ENCODE measurements around the gene PTPN2. TPM values are rescaled to one million over a fixed set of nuclear protein-coding genes. Genes with fewer than 3 reads are reported as not detected.

Gene PTPN2
- total RNA-seq, 1 experiment from 2014 or later: 55.0 TPM

DNA sequence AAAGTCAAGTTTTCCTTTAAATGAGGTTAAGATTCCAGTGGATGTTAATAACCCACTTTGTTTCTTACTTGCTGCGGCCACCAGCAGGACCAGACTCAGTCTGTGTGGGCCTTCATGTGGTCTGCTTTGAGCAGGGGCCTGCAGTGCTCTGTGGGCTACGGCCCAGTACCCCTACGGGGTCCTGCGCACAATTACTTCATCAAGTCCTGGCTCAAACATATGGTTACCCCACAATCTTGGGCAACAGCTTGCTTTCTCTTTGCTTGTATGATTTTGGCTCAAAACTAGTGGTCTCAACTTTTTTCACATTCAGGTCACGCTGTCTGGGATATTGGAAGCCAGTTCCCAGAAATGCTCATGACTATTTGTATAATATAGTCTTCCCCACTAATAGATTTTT is 64.2 kb downstream of the PTPN2 start:
- Histone ChIP-seq H3K27me3 (replicated peaks; ENCODE audit: control insufficient read depth, insufficient read depth, low read length) (no peaks in the 10 kb centered on the region), H3K4me1 (peaks cover 4% of the 10 kb centered on the region; the same call in 1 of the 2 replicates), H3K9me3 (no peaks in the 10 kb centered on the region), H3K4me3 (ENCODE audit: low read depth, low read length) (no peak overlapping the region), H3K36me3 (ENCODE audit: control insufficient read depth, insufficient read depth, low read length) (no peaks in the 10 kb centered on the region)
- no peak for DNase-seq
- intact Hi-C loops (cut with micrococcal nuclease; ENCODE audit: unreplicated experiment): no loop called here
- Mint-ChIP-seq H3K9me3 (ENCODE audit: unreplicated experiment) (no peaks in the 10 kb centered on the region), H3K27ac (ENCODE audit: unreplicated experiment) (no peak overlapping the region), H3K4me1 (ENCODE audit: low read depth, unreplicated experiment) (no peaks in the 10 kb centered on the region), H3K36me3 (ENCODE audit: insufficient read depth, unreplicated experiment) (peaks cover 40% of the 10 kb centered on the region), H3K4me3 (ENCODE audit: unreplicated experiment) (no peak overlapping the region), H3K27me3 (ENCODE audit: insufficient read depth, unreplicated experiment) (no peaks in the 10 kb centered on the region)
- TF ChIP-seq, protein P1, sequence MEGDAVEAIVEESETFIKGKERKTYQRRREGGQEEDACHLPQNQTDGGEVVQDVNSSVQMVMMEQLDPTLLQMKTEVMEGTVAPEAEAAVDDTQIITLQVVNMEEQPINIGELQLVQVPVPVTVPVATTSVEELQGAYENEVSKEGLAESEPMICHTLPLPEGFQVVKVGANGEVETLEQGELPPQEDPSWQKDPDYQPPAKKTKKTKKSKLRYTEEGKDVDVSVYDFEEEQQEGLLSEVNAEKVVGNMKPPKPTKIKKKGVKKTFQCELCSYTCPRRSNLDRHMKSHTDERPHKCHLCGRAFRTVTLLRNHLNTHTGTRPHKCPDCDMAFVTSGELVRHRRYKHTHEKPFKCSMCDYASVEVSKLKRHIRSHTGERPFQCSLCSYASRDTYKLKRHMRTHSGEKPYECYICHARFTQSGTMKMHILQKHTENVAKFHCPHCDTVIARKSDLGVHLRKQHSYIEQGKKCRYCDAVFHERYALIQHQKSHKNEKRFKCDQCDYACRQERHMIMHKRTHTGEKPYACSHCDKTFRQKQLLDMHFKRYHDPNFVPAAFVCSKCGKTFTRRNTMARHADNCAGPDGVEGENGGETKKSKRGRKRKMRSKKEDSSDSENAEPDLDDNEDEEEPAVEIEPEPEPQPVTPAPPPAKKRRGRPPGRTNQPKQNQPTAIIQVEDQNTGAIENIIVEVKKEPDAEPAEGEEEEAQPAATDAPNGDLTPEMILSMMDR (IDR thresholded peaks at IDR 0.05; ENCODE audit: insufficient read depth in 1 of 2, low read depth in 1 of 2, low read length in 1 of 2, severe bottlenecking in 1 of 2, unreplicated experiment in 1 of 2): no peak
- BruUV-seq (replicated peaks): no TSS peak
- CTCF ChIA-PET: no interaction called here
- POLR2A ChIA-PET: interaction anchor here (0.5 kb wide), 1 partner anchor 906 kb away, joined by 6 read pairs; the partner anchor contains the start of gene FAM210A

DNA sequence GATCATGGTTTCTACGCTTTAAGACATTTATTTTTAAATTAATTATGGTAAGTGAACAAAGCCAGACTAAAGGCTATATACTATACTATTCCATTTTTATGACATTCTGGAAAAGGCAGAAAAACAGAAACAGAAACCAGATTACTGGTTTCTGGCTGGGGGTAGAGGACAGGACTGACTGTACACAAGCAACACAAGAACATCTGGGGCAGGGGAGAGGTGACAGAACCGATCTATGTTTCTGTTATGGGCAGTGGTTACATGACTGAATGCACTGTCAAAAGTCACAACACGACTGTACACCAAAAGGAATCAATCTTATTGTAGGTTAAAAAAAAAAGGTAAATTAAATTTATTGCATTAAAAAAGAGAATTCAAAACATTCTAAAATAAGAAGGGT is 64.7 kb downstream of the PTPN2 start:
- Histone ChIP-seq H3K27me3 (replicated peaks; ENCODE audit: control insufficient read depth, insufficient read depth, low read length) (no peaks in the 10 kb centered on the region), H3K36me3 (ENCODE audit: control insufficient read depth, insufficient read depth, low read length) (no peaks in the 10 kb centered on the region), H3K4me3 (ENCODE audit: low read depth, low read length) (no peak overlapping the region), H3K4me1 (peaks cover 4% of the 10 kb centered on the region; the same call in 1 of the 2 replicates), H3K9me3 (no peaks in the 10 kb centered on the region)
- Mint-ChIP-seq H3K4me1 (ENCODE audit: low read depth, unreplicated experiment) (no peaks in the 10 kb centered on the region), H3K36me3 (ENCODE audit: insufficient read depth, unreplicated experiment) (peaks cover 45% of the 10 kb centered on the region), H3K27ac (ENCODE audit: unreplicated experiment) (no peak overlapping the region), H3K27me3 (ENCODE audit: insufficient read depth, unreplicated experiment) (no peaks in the 10 kb centered on the region), H3K4me3 (ENCODE audit: unreplicated experiment) (no peak overlapping the region), H3K9me3 (ENCODE audit: unreplicated experiment) (no peaks in the 10 kb centered on the region)
- intact Hi-C loops (cut with micrococcal nuclease; ENCODE audit: unreplicated experiment): no loop called here
- TF ChIP-seq, protein P1 (IDR thresholded peaks at IDR 0.05; ENCODE audit: insufficient read depth in 1 of 2, low read depth in 1 of 2, low read length in 1 of 2, severe bottlenecking in 1 of 2, unreplicated experiment in 1 of 2): no peak
- BruUV-seq (replicated peaks): no TSS peak
- DNase-seq: no peak
- ChIA-PET CTCF (no interaction called here), POLR2A (no interaction called here)

DNA sequence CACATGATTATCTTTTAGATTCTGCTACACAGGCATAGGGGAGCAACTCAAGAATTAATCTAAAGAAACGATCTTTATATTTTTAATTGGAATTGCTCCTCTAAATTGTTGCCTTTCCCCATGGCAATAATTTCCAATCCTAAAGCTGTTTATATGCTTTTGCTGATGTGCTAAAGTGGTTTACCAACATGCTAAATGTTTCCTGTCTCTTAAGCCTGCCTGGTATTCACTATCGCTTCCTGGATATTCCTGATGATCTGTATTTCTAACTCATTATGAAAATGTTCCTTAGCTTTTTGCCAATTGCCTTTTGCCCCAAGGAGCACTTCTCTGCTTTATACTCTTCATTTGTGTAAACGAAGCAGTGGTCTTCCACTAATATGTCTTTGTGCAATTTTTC is 65.8 kb downstream of the PTPN2 start:
- Mint-ChIP-seq H3K9me3 (ENCODE audit: unreplicated experiment) (no peaks in the 10 kb centered on the region), H3K27ac (ENCODE audit: unreplicated experiment) (no peak overlapping the region), H3K27me3 (ENCODE audit: insufficient read depth, unreplicated experiment) (no peaks in the 10 kb centered on the region), H3K4me1 (ENCODE audit: low read depth, unreplicated experiment) (no peaks in the 10 kb centered on the region), H3K36me3 (ENCODE audit: insufficient read depth, unreplicated experiment) (peaks cover 49% of the 10 kb centered on the region), H3K4me3 (ENCODE audit: unreplicated experiment) (no peak overlapping the region)
- Histone ChIP-seq H3K9me3 (no peaks in the 10 kb centered on the region), H3K36me3 (ENCODE audit: control insufficient read depth, insufficient read depth, low read length) (no peaks in the 10 kb centered on the region), H3K4me1 (peaks cover 4% of the 10 kb centered on the region; the same call in 1 of the 2 replicates), H3K4me3 (ENCODE audit: low read depth, low read length) (no peak overlapping the region), H3K27me3 (replicated peaks; ENCODE audit: control insufficient read depth, insufficient read depth, low read length) (no peaks in the 10 kb centered on the region)
- intact Hi-C loops (cut with micrococcal nuclease; ENCODE audit: unreplicated experiment): no loop called here
- TF ChIP-seq, protein P1 (IDR thresholded peaks at IDR 0.05; ENCODE audit: insufficient read depth in 1 of 2, low read depth in 1 of 2, low read length in 1 of 2, severe bottlenecking in 1 of 2, unreplicated experiment in 1 of 2): no peak
- BruUV-seq (replicated peaks): no TSS peak
- ChIA-PET CTCF (no interaction called here), POLR2A (no interaction called here)
- DNase-seq: no peak
